GM08714 (cell line): ENCODE results near the gene TPP2.

Experiments
- H3K4me3 ChIP-seq: fragments of 200-500 bp; sonication (Bioruptor generic); 2 replicates; pipeline ENCODE4 v1.5.1; 2014; ENCODE audit warnings: mild to moderate bottlenecking, low read length, inconsistent platforms
- ZNF274 ChIP-seq: IDR thresholded peaks from 2 replicates; pipeline ENCODE4 v1.6.1; 2012; ENCODE audit warnings: mild to moderate bottlenecking, low read depth, low read length

TPP2 gene

GRCh38 chr13:102682727-102683126 is 85.9 kb downstream of the TPP2 start:
- TF ChIP-seq ZNF274: no peak
- H3K4me3 ChIP-seq: no peak overlapping the region

- H3K4me3 ChIP-seq: no peak overlapping the region
- TF ChIP-seq ZNF274: no peak
Observed at GRCh38 chr13:102683637-102684036, 86.9 kb downstream of the TPP2 start.

GRCh38 chr13:102686024-102686423 is 89.2 kb downstream of the TPP2 start:
- no peak for TF ChIP-seq ZNF274
- no peak overlapping the region for H3K4me3 ChIP-seq

GRCh38 chr13:102687520-102687919 is 90.7 kb downstream of the TPP2 start:
- H3K4me3 ChIP-seq: no peak overlapping the region
- TF ChIP-seq ZNF274: no peak

- H3K4me3 ChIP-seq: no peak overlapping the region
- TF ChIP-seq ZNF274: no peak
Observed at GRCh38 chr13:102688306-102688973, 91.7 kb downstream of the TPP2 start.

- TF ChIP-seq ZNF274: no peak
- no peak overlapping the region for H3K4me3 ChIP-seq
Observed at GRCh38 chr13:102690883-102691282, 94.1 kb downstream of the TPP2 start.

- no peak for TF ChIP-seq ZNF274
- H3K4me3 ChIP-seq: no peak overlapping the region
Observed at GRCh38 chr13:102692491-102692826, 95.7 kb downstream of the TPP2 start.

GRCh38 chr13:102693250-102693649 is 96.5 kb downstream of the TPP2 start:
- TF ChIP-seq ZNF274: no peak

GRCh38 chr13:102693776-102694175 is 97.0 kb downstream of the TPP2 start:
- H3K4me3 ChIP-seq: no peak overlapping the region
- no peak for TF ChIP-seq ZNF274

More at GRCh38 chr13:102693250-102693649, 96.5 kb downstream of the TPP2 start:
- no peak overlapping the region for H3K4me3 ChIP-seq

- TF ChIP-seq ZNF274: no peak
- no peak within 1 kb of the TSS for H3K4me3 ChIP-seq
Observed at GRCh38 chr13:102694937-102695336, 98.2 kb downstream of the TPP2 start, which contains the start of gene METTL21C. TSS of gene METTL21C (minus strand) at chr13:102695044. CDS start at chr13:102694498, 546 bp downstream.

GRCh38 chr13:102696465-102696864 is 99.7 kb downstream of the TPP2 start:
- TF ChIP-seq ZNF274: no peak

GRCh38 chr13:102697264-102697663 is 100.5 kb downstream of the TPP2 start:
- H3K4me3 ChIP-seq: no peak overlapping the region
- no peak for TF ChIP-seq ZNF274

More at GRCh38 chr13:102696465-102696864, 99.7 kb downstream of the TPP2 start:
- no peak overlapping the region for H3K4me3 ChIP-seq

GRCh38 chr13:102697929-102698648 is 101.3 kb downstream of the TPP2 start:
- no peak for TF ChIP-seq ZNF274
- H3K4me3 ChIP-seq: no peak overlapping the region

GRCh38 chr13:102698649-102698980 is 101.8 kb downstream of the TPP2 start:
- H3K4me3 ChIP-seq: no peak overlapping the region
- no peak for TF ChIP-seq ZNF274

- TF ChIP-seq ZNF274: no peak
- no peak overlapping the region for H3K4me3 ChIP-seq
Observed at GRCh38 chr13:102699504-102699903, 102.7 kb downstream of the TPP2 start.
